IPS DF 6.9 (cell line): ENCODE results near the gene KCNJ18.
"Not testable (repeated sequence)": the region's sequence is repeated elsewhere in the genome, so short reads cannot be mapped to it uniquely, and the experiment has no call there.

Experiments
- DNase-seq: peaks from one replicate; pipeline ENCODE4 v3.0.0-alpha.2; 2013; ENCODE audit warnings: low read depth, low spot score
- H3K27ac ChIP-seq: one replicate; pipeline ENCODE4 v1.5.1; 2013; ENCODE audit warnings: low read length, control low read depth
- H3K27me3 ChIP-seq: 2 replicates; pipeline ENCODE4 v1.6.1; 2013; ENCODE audit warnings: mild to moderate bottlenecking, low read length; ENCODE audit not compliant: control insufficient read depth, insufficient read depth
- H3K36me3 ChIP-seq: 2 replicates; pipeline ENCODE4 v1.6.1; 2013; ENCODE audit warnings: low read length; ENCODE audit not compliant: control insufficient read depth, insufficient read depth
- H3K4me1 ChIP-seq: 2 replicates; pipeline ENCODE4 v1.6.1; 2013; ENCODE audit warnings: low read length; ENCODE audit not compliant: control insufficient read depth, insufficient read depth
- H3K4me3 ChIP-seq: 2 replicates; pipeline ENCODE4 v1.5.1; 2013; ENCODE audit warnings: mild to moderate bottlenecking, low read length
- H3K9me3 ChIP-seq: 2 replicates; pipeline ENCODE4 v1.6.1; 2013; ENCODE audit warnings: low read length, inconsistent platforms; ENCODE audit not compliant: control insufficient read depth, insufficient read depth
- WGBS: extraction: QIAGEN DNeasy Blood & Tissue Kit; methylation state at CpG from one replicate; pipeline ENCODE4 v1.1.7; 2013; ENCODE audit warnings: mixed read lengths, missing lambda C conversion rate; ENCODE audit not compliant: insufficient read length, insufficient coverage; 5-methylcytosine and 5-hydroxymethylcytosine counted together

KCNJ18 gene

DNA sequence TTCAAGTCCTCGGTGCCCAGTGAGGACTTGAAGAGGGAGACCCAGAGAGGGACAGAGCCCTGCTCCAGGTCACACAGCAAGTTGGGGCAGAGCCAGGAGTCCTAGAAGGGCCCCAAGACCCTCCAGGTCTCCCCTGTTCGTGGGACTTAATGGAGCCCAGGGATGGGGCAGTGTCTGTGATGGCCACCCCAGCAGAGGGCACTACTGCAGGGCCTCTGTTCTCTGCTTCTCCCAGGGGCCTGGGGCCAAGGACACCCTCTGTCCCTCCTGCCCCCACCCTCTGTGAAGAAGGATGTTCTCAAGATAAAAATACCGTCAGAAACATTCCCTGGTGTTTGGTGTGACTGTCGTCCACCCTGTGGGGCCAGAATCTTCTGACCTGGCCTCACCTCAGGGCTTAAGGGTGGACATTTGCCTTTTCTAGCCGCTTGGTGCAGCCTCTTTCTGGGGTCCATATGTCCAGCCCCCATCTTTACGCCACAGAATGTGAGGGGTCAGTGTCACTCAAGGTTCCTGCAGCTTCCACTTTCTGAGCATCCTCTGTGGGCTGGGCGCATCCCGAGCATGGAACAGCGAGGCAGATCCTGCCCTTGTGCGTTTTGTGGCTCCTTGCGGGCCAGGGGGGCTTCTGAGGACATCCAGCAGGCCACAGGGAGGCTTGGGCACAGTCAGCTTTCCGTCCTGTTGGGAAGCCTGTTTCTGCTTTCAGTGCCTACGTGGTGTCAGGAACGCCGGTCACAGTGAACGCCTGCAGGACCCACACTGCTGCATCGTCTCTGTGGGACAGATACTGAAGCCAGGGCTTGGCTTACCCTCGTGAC is at the start of gene KCNJ18:
TSS of gene KCNJ18 (plus strand) at position 641 of the 821 bp plus-strand sequence. CDS start 10,264 bp downstream, outside the sequence.
- no CpG with 5 or more reads among the region's 18 CpGs for WGBS
- H3K4me3 ChIP-seq, H3K9me3 ChIP-seq: not testable (repeated sequence)

DNA sequence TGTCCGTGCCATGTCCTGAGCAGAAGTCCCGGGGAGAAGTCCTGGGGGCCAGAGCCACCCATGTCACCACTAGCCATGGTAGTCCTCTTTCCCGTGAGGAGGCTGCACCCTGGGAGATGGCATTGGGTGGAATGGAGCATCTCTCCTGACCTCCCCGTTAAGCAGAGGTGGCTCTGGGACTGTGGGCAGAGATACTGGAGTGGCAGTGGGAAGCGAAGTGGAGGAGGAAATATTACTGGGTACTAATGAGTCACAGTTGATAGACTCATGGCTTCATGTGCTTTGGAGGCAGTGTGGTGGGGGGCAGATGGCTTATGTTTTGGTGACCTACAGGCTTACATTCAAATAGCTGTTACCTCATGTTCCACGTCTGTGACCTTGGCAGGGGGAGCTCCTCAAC is 44.2 kb upstream of the KCNJ18 start:
- not testable (repeated sequence) for DNase-seq, H3K9me3 ChIP-seq, H3K4me3 ChIP-seq, H3K36me3 ChIP-seq, H3K4me1 ChIP-seq, H3K27me3 ChIP-seq, H3K27ac ChIP-seq
- WGBS: no CpG with 5 or more reads among the region's 6 CpGs

More for the DNA sequence above, at the start of gene KCNJ18:
- DNase-seq, H3K4me1 ChIP-seq, H3K27ac ChIP-seq, H3K27me3 ChIP-seq, H3K36me3 ChIP-seq: not testable (repeated sequence)

- H3K27ac ChIP-seq, H3K9me3 ChIP-seq, DNase-seq, H3K4me3 ChIP-seq, H3K36me3 ChIP-seq, H3K4me1 ChIP-seq, H3K27me3 ChIP-seq: not testable (repeated sequence)
- no CpG with 5 or more reads among the region's 1 CpG for WGBS
Measured at GRCh38 chr17:21650043-21650442, 42.3 kb upstream of the KCNJ18 start.

GRCh38 chr17:21652049-21652448 is 40.3 kb upstream of the KCNJ18 start:
- H3K4me3 ChIP-seq, H3K27ac ChIP-seq, H3K27me3 ChIP-seq, H3K36me3 ChIP-seq, DNase-seq, H3K9me3 ChIP-seq, H3K4me1 ChIP-seq: not testable (repeated sequence)
- no CpG with 5 or more reads among the region's 4 CpGs for WGBS

DNA sequence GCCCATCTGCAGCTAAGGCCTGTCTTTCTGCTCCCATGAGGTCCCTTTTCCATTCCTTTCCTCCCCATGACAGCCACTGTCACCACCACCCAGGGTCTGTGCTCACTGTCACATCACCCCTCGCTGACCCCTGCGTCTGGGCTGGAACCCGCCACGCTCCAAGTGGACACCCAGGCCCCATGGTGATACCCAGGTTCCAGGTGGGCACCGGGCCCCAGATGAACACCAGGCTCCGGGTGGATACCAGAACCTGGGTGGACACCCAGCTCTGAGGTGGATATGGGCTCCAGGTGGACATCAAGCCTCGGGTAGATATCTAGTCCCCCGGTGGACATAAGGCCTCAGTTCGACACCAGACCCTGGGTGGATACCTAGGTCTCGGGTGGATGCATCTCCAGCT is 39.1 kb upstream of the KCNJ18 start:
- not testable (repeated sequence) for DNase-seq, H3K9me3 ChIP-seq, H3K4me1 ChIP-seq, H3K27ac ChIP-seq, H3K4me3 ChIP-seq, H3K36me3 ChIP-seq, H3K27me3 ChIP-seq
- WGBS: no CpG with 5 or more reads among the region's 10 CpGs

- H3K36me3 ChIP-seq, H3K4me3 ChIP-seq, DNase-seq, H3K27me3 ChIP-seq, H3K4me1 ChIP-seq, H3K27ac ChIP-seq, H3K9me3 ChIP-seq: not testable (repeated sequence)
- no CpG with 5 or more reads among the region's 47 CpGs for WGBS
Measured at GRCh38 chr17:21656518-21657309, 35.6 kb upstream of the KCNJ18 start.

GRCh38 chr17:21659635-21660034 is 32.7 kb upstream of the KCNJ18 start:
- H3K27ac ChIP-seq, H3K27me3 ChIP-seq, H3K4me3 ChIP-seq, H3K36me3 ChIP-seq, H3K4me1 ChIP-seq, DNase-seq, H3K9me3 ChIP-seq: not testable (repeated sequence)
- no CpG with 5 or more reads among the region's 7 CpGs for WGBS

DNA sequence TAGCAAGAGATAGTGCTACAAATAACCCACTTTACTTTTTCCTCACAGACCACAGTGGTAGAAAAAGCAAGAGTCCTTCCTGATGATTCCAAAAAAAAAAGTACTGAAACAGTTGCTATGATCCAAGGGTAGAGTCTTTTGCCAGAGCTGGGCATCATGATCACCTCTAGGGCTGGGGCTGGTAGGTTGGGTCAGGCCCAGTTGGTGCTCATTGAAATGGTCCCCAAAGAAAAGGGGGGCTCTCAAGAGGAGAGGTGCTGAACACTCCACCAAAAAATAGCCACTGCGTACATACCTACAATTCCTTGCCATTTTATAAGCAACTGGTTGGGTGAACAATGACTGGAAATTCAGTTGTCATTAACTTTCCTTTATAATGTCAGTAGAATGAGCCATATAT is 30.9 kb upstream of the KCNJ18 start:
- not testable (repeated sequence) for DNase-seq, H3K4me3 ChIP-seq, H3K36me3 ChIP-seq, H3K4me1 ChIP-seq, H3K9me3 ChIP-seq, H3K27me3 ChIP-seq, H3K27ac ChIP-seq
- no CpG with 5 or more reads among the region's 1 CpG for WGBS

DNA sequence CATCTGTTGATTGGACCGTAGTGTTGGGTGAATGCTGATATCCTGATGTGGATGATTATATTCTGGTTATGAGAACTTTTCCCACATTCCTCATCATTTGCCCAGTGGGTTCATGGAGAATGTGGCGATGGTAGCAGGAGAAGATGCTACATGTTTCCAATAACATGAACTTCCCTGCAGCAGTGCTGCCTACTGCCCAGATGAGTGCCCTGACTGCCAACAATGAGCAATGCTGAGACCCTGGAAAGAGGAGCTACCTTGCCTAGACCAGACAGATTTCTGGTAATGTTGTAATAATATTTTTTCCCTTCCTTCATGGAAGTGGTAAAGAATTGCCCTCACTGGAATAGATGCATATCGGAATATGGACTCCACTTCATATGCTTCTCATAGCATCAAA is 29.2 kb upstream of the KCNJ18 start:
- not testable (repeated sequence) for H3K36me3 ChIP-seq, H3K27ac ChIP-seq, H3K4me1 ChIP-seq, DNase-seq, H3K4me3 ChIP-seq, H3K27me3 ChIP-seq
- no CpG with 5 or more reads among the region's 3 CpGs for WGBS
- peaks cover 11% of the 10 kb centered on the region; the same call in 1 of the 2 replicates for H3K9me3 ChIP-seq

DNA sequence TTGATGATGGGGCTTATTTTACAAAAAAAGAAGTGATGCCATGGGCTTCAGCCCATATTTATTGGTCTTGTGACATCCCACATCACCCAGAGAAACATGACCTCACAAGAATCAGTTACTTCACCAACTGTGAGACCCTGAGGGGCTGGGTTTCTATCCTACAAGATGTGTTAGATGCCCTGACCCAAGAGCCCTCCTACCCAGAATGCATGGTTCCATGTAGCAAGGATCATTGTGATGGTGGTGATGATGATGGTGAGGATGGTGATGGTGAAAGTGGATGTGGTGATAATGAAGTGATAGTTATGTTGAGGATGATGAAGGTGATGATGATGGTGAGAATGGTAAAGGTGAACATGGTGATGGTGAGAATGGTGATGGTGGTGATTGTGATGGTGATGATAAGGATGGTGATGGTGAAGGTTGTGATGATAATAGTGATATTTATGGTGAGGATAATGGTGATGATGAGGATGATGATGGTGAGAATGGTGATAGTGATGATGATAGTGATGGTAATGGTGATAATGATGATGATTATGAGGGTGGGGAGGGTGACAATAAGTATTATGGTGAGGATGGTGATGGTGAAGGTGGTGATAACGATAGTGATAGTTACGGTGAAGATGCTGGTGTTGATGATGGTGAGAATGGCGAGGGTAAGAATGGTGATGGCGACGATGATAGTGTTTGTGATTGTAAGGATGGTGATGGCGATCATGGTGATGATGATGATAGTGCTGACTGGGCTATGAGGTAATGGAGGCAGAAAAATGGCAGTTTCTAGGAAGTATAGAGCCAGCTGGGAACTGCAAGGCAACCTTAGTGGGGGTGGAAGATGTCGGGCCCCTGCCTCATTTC is 28.5 kb upstream of the KCNJ18 start:
- over 99% methylated on average over 6 of the region's 7 CpGs for WGBS
- not testable (repeated sequence) for H3K27me3 ChIP-seq, H3K4me1 ChIP-seq, DNase-seq, H3K36me3 ChIP-seq, H3K27ac ChIP-seq, H3K4me3 ChIP-seq
- peaks cover 11% of the 10 kb centered on the region; the same call in 1 of the 2 replicates for H3K9me3 ChIP-seq
